H9 (cell line): Measurements from ENCODE around the gene BPIFB3. TPM values are rescaled to one million over a fixed set of nuclear protein-coding genes. Genes with fewer than 3 reads are reported as not detected.

ENCODE experiments used
- DNase-seq: peaks from one replicate; pipeline ENCODE4 v3.0.0-alpha.2; 2017
- H2AFZ ChIP-seq: one replicate; pipeline ENCODE4 v1.6.1; 2013; ENCODE audit warnings: mild to moderate bottlenecking, low read length, control low read depth, moderate library complexity
- H2AK5ac ChIP-seq: 2 replicates; pipeline ENCODE4 v1.6.1; 2013; ENCODE audit warnings: low read length, control low read depth, mixed read lengths; ENCODE audit not compliant: insufficient read length
- H2BK120ac ChIP-seq: one replicate; pipeline ENCODE4 v1.6.1; 2013; ENCODE audit warnings: low read depth, mild to moderate bottlenecking, low read length, control low read depth, inconsistent platforms; ENCODE audit not compliant: poor library complexity, severe bottlenecking
- H2BK12ac ChIP-seq: 2 replicates; pipeline ENCODE4 v1.6.1; 2013; ENCODE audit warnings: low read length, control low read depth, mixed read lengths, low read depth; ENCODE audit not compliant: insufficient read length
- H2BK15ac ChIP-seq: 2 replicates; pipeline ENCODE4 v1.6.1; 2013; ENCODE audit warnings: low read depth, low read length, control low read depth
- H2BK20ac ChIP-seq: one replicate; pipeline ENCODE4 v1.6.1; 2013; ENCODE audit warnings: low read depth, mild to moderate bottlenecking, low read length, control low read depth, inconsistent platforms; ENCODE audit not compliant: poor library complexity, severe bottlenecking
- H2BK5ac ChIP-seq: 2 replicates; pipeline ENCODE4 v1.6.1; 2013; ENCODE audit warnings: low read length, control low read depth, mixed read lengths; ENCODE audit not compliant: insufficient read length
- H3K14ac ChIP-seq: 2 replicates; pipeline ENCODE4 v1.6.1; 2013; ENCODE audit warnings: low read length, control low read depth; ENCODE audit not compliant: insufficient read depth
- H3K18ac ChIP-seq: 2 replicates; pipeline ENCODE4 v1.6.1; 2013; ENCODE audit warnings: low read depth, mild to moderate bottlenecking, mixed read lengths, low read length, control low read depth; ENCODE audit not compliant: insufficient read length
- H3K23ac ChIP-seq: 2 replicates; pipeline ENCODE4 v1.6.1; 2013; ENCODE audit warnings: low read length, control low read depth, mixed read lengths, low read depth; ENCODE audit not compliant: insufficient read length
- H3K23me2 ChIP-seq: 2 replicates; pipeline ENCODE4 v1.6.1; 2013; ENCODE audit warnings: low read depth, mild to moderate bottlenecking, mixed read lengths, low read length, control low read depth; ENCODE audit not compliant: insufficient read length, poor library complexity, severe bottlenecking
- H3K27ac ChIP-seq: 2 replicates; pipeline ENCODE4 v1.5.1; 2013; ENCODE audit warnings: low read length, control low read depth, mixed read lengths, low read depth; ENCODE audit not compliant: insufficient read length
- H3K27me3 ChIP-seq: 2 replicates; pipeline ENCODE4 v1.6.1; 2013; ENCODE audit warnings: low read length, control low read depth, inconsistent platforms; ENCODE audit not compliant: insufficient read depth
- H3K4ac ChIP-seq: 2 replicates; pipeline ENCODE4 v1.6.1; 2013; ENCODE audit warnings: low read depth, mild to moderate bottlenecking, control low read depth, inconsistent platforms, low read length, moderate library complexity
- H3K4me1 ChIP-seq: 2 replicates; pipeline ENCODE4 v1.6.1; 2013; ENCODE audit warnings: low read length, control low read depth, inconsistent platforms; ENCODE audit not compliant: insufficient read depth
- H3K4me2 ChIP-seq: 2 replicates; pipeline ENCODE4 v1.6.1; 2013; ENCODE audit warnings: low read length, control low read depth, mixed read lengths; ENCODE audit not compliant: insufficient read length, insufficient read depth
- H3K56ac ChIP-seq: 2 replicates; pipeline ENCODE4 v1.6.1; 2013; ENCODE audit warnings: low read depth, mild to moderate bottlenecking, mixed read lengths, low read length, control low read depth; ENCODE audit not compliant: insufficient read length
- H3K79me1 ChIP-seq: 2 replicates; pipeline ENCODE4 v1.6.1; 2013; ENCODE audit warnings: low read depth, mild to moderate bottlenecking, moderate library complexity, low read length, control low read depth, inconsistent platforms; ENCODE audit not compliant: insufficient read depth, poor library complexity, severe bottlenecking
- H3K79me2 ChIP-seq: 2 replicates; pipeline ENCODE4 v1.6.1; 2013; ENCODE audit warnings: low read length, control low read depth, inconsistent platforms; ENCODE audit not compliant: insufficient read depth
- H3K9ac ChIP-seq: 2 replicates; pipeline ENCODE4 v1.6.1; 2013; ENCODE audit warnings: low read length, control low read depth, mixed read lengths; ENCODE audit not compliant: insufficient read length; ENCODE audit errors: extremely low read depth
- H3K9me3 ChIP-seq: one replicate; pipeline ENCODE4 v1.6.1; 2013; ENCODE audit warnings: low read depth, low read length, inconsistent platforms; ENCODE audit not compliant: control insufficient read depth
- H3T11ph ChIP-seq: one replicate; pipeline ENCODE4 v1.6.1; 2013; ENCODE audit warnings: mild to moderate bottlenecking, low read length, control low read depth, inconsistent platforms
- H4K20me1 ChIP-seq: one replicate; pipeline ENCODE4 v1.6.1; 2013; ENCODE audit not compliant: control insufficient read depth, insufficient read length, insufficient read depth
- H4K5ac ChIP-seq: 2 replicates; pipeline ENCODE4 v1.6.1; 2013; ENCODE audit warnings: low read depth, mild to moderate bottlenecking, mixed read lengths, low read length, control low read depth; ENCODE audit not compliant: insufficient read length
- H4K8ac ChIP-seq: replicated peaks from 2 replicates; pipeline ENCODE4 v1.6.1; 2013; ENCODE audit warnings: low read length, control low read depth, mixed read lengths, low read depth; ENCODE audit not compliant: insufficient read length
- H4K91ac ChIP-seq: 2 replicates; pipeline ENCODE4 v1.6.1; 2013; ENCODE audit warnings: low read depth, mild to moderate bottlenecking, moderate library complexity, mixed read lengths, low read length, control low read depth; ENCODE audit not compliant: insufficient read length
- H3K27ac Mint-ChIP-seq, 3 experiments: 2 replicates in 2 of 3; 3 replicates in 1 of 3; pipeline ENCODE4 v1.8.0; 2020 to 2021; ENCODE audit warnings: mixed read lengths in 3 of 3, mild to moderate bottlenecking in 1 of 3, moderate library complexity in 1 of 3
- H3K27me3 Mint-ChIP-seq: 2 replicates; pipeline ENCODE4 v1.8.0; 2021; ENCODE audit warnings: low read depth, mild to moderate bottlenecking, moderate library complexity, mixed read lengths
- H3K36me3 Mint-ChIP-seq, 3 experiments: 2 replicates in 2 of 3; 3 replicates in 1 of 3; pipeline ENCODE4 v1.8.0; 2020 to 2021; ENCODE audit warnings: low read depth in 3 of 3, mixed read lengths in 3 of 3; ENCODE audit not compliant: insufficient read depth in 1 of 3
- H3K4me1 Mint-ChIP-seq, 2 experiments: 2 replicates each; pipeline ENCODE4 v1.8.0; 2020; ENCODE audit warnings: mixed read lengths in 2 of 2
- H3K4me3 Mint-ChIP-seq, 2 experiments: 2 replicates in 1 of 2; 3 replicates in 1 of 2; pipeline ENCODE4 v1.8.0; 2020 to 2021; ENCODE audit warnings: mild to moderate bottlenecking in 2 of 2, mixed read lengths in 2 of 2, moderate library complexity in 1 of 2
- H3K9me3 Mint-ChIP-seq, 2 experiments: 2 replicates in 1 of 2; 3 replicates in 1 of 2; pipeline ENCODE4 v1.8.0; 2020; ENCODE audit warnings: mild to moderate bottlenecking in 2 of 2, mixed read lengths in 2 of 2, moderate library complexity in 1 of 2
- WGBS: extraction: QIAGEN DNeasy Blood & Tissue Kit; methylation state at CpG from one replicate; pipeline ENCODE4 v1.1.7; 2013; ENCODE audit warnings: missing lambda C conversion rate, low lambda C conversion rate, mixed read lengths; ENCODE audit not compliant: insufficient read length; ENCODE audit errors: extremely low coverage; 5-methylcytosine and 5-hydroxymethylcytosine counted together
- total RNA-seq: library from RNA; stranded (reverse); gene quantifications from 2 replicates; pipeline ENCODE4 v1.2.1, GENCODE V29; 2021
- TF ChIP-seq, protein P1 (sequence below): fragments of 200-600 bp; sonication (generic); conservative IDR thresholded peaks from 3 replicates; pipeline ENCODE4 v1.8.0; 2021; ENCODE audit warnings: antibody characterized with exemption, mild to moderate bottlenecking

The BPIFB3 gene
- total RNA-seq, 1 experiment from 2014 or later: not detected

DNA sequence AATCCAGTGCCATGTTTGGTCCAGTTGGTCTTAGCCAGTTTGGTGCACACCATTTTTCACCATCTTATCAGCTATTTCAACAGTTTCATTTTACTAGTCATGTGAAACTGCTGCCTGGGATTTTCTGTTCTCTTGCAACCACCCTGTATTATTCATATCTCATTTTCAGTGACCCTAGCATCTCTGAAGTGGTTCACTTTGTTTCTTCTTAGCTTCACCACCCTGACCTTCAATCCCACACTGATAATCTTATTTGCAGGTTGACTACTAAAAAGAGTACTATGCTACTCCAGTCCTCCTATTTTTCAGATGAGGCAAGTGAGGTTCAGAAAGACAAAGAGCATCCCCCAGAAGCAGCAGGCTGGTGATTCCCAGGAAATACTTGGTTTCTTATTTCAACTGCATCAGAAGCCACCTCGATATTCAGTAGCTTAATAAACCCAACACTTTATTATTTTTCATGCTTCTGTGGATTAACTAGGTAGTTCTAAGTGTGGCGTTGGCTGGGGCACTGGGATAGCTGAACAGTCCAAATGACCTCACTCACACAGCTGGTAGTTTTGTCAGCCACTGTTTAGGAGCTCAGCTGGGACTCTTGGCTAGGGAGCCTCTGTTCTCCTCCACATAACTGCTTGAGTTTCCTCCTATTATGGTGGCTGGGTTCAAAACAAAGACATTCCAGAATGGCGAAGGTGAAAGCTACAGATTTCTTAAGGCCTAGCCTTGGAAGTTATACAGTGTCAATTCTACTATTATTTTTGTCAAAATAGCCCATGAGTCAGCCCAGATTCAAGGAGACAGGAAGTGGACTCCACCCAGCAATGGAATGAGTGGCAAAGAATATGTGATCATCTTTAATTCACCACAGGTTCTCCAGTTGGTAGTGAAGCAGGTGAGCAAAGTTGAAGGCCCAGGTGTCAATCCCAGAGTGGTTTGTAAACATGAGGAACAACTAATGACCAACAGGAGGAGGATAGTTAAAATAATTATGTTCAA is 66.3 kb downstream of the BPIFB3 start:
- Histone ChIP-seq H3K23me2 (no peaks in the 10 kb centered on the region), H3K9me3 (no peaks in the 10 kb centered on the region), H4K20me1 (no peaks in the 10 kb centered on the region), H2BK15ac (no peak overlapping the region), H2BK120ac (no peak overlapping the region), H2AFZ (no peak overlapping the region), H4K8ac (no peak overlapping the region), H2BK5ac (no peak overlapping the region), H3K4me2 (no peak overlapping the region), H3K27me3 (no peaks in the 10 kb centered on the region), H4K91ac (no peak overlapping the region), H3K18ac (no peak overlapping the region), H3K56ac (no peak overlapping the region), H3K79me2 (no peaks in the 10 kb centered on the region), H3K4ac (no peak overlapping the region), H2BK20ac (no peak overlapping the region), H4K5ac (no peak overlapping the region), H3K9ac (no peak overlapping the region), H3K23ac (no peak overlapping the region), H3K14ac (no peak overlapping the region), H2BK12ac (no peak overlapping the region), H3K79me1 (no peaks in the 10 kb centered on the region), H3K4me1 (no peaks in the 10 kb centered on the region), H3T11ph (no peak overlapping the region), H2AK5ac (no peak overlapping the region), H3K27ac (no peak overlapping the region)
- no CpG with 5 or more reads among the region's 3 CpGs for WGBS
- no peak for DNase-seq
- no peaks in the 10 kb centered on the region for H3K4me1 Mint-ChIP-seq
- H3K27ac Mint-ChIP-seq: no peak overlapping the region
- TF ChIP-seq, protein P1, sequence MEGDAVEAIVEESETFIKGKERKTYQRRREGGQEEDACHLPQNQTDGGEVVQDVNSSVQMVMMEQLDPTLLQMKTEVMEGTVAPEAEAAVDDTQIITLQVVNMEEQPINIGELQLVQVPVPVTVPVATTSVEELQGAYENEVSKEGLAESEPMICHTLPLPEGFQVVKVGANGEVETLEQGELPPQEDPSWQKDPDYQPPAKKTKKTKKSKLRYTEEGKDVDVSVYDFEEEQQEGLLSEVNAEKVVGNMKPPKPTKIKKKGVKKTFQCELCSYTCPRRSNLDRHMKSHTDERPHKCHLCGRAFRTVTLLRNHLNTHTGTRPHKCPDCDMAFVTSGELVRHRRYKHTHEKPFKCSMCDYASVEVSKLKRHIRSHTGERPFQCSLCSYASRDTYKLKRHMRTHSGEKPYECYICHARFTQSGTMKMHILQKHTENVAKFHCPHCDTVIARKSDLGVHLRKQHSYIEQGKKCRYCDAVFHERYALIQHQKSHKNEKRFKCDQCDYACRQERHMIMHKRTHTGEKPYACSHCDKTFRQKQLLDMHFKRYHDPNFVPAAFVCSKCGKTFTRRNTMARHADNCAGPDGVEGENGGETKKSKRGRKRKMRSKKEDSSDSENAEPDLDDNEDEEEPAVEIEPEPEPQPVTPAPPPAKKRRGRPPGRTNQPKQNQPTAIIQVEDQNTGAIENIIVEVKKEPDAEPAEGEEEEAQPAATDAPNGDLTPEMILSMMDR: no peak
- H3K4me3 Mint-ChIP-seq: no peak overlapping the region
- peaks cover 2 to 5% (median 4%) of the 10 kb centered on the region in 3 experiments; a peak in 4 of 7 replicates for H3K36me3 Mint-ChIP-seq
- H3K27me3 Mint-ChIP-seq: peaks cover 37% of the 10 kb centered on the region
- H3K9me3 Mint-ChIP-seq: peaks cover 22 to 24% of the 10 kb centered on the region in 2 experiments
